GM23248 (cell line): ENCODE data around the gene AEBP1.

ENCODE experiments used
- EZH2 ChIP-seq: fragments of 200-600 bp; sonication (generic); IDR thresholded peaks from 2 replicates; pipeline ENCODE4 v1.6.1; 2018; ENCODE audit warnings: antibody characterized with exemption, mild to moderate bottlenecking; ENCODE audit not compliant: insufficient read depth, poor library complexity, severe bottlenecking
- EZH2phosphoT487 ChIP-seq: fragments of 200-600 bp; sonication (generic); IDR thresholded peaks from 2 replicates; pipeline ENCODE4 v1.6.1; 2018; ENCODE audit warnings: antibody characterized with exemption, moderate library complexity, mild to moderate bottlenecking, low read depth; ENCODE audit not compliant: insufficient read depth

GRCh38 chr7:44095781-44096180 is 8.4 kb upstream of the AEBP1 start:
- TF ChIP-seq EZH2 (no peak), EZH2phosphoT487 (no peak)
